ENCODE results near the gene COL19A1. TPM values are rescaled to one million over a fixed set of nuclear protein-coding genes. Genes with fewer than 3 reads are reported as not detected.

The COL19A1 gene
- total and polyA plus RNA-seq, 9 of the 15 experiments (the other 6 are each of a cell fraction or from before 2014, with no cell fraction given), result not detected

DNA sequence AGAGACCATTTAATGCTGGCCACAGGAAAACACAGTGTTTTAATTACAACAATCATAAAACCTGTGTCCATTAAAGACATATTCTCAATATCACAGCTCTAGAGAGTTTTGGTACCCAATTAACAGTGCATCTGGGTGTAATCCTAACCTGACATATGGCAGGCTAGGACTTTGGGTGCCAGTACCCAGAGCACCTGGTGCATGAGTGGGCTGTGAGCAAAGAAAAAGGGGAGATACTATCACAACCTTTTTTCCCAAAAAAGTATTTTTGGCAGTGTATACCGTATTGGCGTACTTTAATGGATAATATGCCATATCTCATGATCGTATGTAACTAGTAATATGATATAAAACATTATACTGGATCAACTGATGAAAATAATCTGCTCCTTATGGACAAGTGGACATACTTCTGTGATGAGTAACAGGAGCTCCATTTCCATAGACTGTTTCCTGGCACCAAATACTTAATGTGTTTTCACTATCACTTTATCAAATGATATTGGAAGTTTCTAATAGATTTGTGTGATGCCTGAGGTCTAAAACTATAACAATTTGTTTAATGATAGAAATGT lies 91.7 kb downstream of the COL19A1 start (continued):
- TF ChIP-seq, protein P1, sequence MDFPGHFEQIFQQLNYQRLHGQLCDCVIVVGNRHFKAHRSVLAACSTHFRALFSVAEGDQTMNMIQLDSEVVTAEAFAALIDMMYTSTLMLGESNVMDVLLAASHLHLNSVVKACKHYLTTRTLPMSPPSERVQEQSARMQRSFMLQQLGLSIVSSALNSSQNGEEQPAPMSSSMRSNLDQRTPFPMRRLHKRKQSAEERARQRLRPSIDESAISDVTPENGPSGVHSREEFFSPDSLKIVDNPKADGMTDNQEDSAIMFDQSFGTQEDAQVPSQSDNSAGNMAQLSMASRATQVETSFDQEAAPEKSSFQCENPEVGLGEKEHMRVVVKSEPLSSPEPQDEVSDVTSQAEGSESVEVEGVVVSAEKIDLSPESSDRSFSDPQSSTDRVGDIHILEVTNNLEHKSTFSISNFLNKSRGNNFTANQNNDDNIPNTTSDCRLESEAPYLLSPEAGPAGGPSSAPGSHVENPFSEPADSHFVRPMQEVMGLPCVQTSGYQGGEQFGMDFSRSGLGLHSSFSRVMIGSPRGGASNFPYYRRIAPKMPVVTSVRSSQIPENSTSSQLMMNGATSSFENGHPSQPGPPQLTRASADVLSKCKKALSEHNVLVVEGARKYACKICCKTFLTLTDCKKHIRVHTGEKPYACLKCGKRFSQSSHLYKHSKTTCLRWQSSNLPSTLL (IDR thresholded peaks at IDR 0.05), result no peak
- no peak for TF ChIP-seq HNRNPK (IDR thresholded peaks at IDR 0.05; ENCODE audit: low read depth, low read length, poor library complexity, severe bottlenecking)
- no peak for TF ChIP-seq NR2C1 (IDR thresholded peaks at IDR 0.05)
- no peak for TF ChIP-seq NR2C1 (tag; IDR thresholded peaks at IDR 0.05)
- TF ChIP-seq, protein P2, sequence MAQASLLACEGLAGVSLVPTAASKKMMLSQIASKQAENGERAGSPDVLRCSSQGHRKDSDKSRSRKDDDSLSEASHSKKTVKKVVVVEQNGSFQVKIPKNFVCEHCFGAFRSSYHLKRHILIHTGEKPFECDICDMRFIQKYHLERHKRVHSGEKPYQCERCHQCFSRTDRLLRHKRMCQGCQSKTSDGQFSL (CRISPR knock-in tag; IDR thresholded peaks at IDR 0.05), result no peak
- TF ChIP-seq, protein P2 (tag; IDR thresholded peaks at IDR 0.05), result no peak
- TF ChIP-seq KAT7 (CRISPR knock-in tag; IDR thresholded peaks at IDR 0.05; ENCODE audit: borderline replicate concordance), result no peak

DNA sequence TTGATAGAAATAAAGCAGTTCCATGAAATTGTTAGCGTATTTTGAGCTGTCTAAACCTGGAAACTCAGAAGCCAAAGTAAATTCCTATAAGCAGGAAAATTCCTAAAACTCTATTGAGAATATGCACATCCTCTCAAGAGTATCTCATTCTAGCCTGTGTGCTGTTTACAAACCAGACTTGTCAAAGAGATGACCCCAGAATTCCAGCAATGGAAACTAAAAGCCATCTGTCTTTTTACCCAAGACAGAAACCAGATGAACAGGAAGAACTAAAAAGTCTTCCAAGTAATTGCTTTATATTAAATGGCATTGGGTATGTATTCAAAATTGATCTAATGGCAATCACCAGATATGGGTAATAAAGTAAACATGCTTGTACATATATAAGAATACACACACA lies 92.6 kb downstream of the COL19A1 start:
- ChIA-PET POLR2A (no interaction called here), CTCF (ENCODE audit: low intra/inter-chr PET ratio) (no interaction called here)
- H2AFZ ChIP-seq (ENCODE audit: low read depth, low read length), result no peak overlapping the region
- no TSS peak for BruUV-seq (replicated peaks)
- ATAC-seq (no peak), FAIRE-seq (no peak), DNase-seq (ENCODE audit: extremely low read depth in 1 of 4, low spot score in 3 of 4) (no peak)
- no peak overlapping the region for H3K9ac ChIP-seq (ENCODE audit: insufficient read depth in 1 of 2, low read depth in 2 of 2, low read length in 2 of 2)
- H3K9me1 ChIP-seq (ENCODE audit: control insufficient read depth, insufficient read depth, low read length), result no peaks in the 10 kb centered on the region
- H4K20me1 ChIP-seq (replicated peaks; ENCODE audit: control insufficient read depth, insufficient read depth, low read length), result no peaks in the 10 kb centered on the region
- no peaks in the 10 kb centered on the region for H3K4me1 ChIP-seq (replicated peaks in 1 of 2; ENCODE audit: control insufficient read depth in 2 of 2, insufficient read depth in 2 of 2, low read length in 2 of 2)
- H3K36me3 ChIP-seq (ENCODE audit: control insufficient read depth, insufficient read depth, low read length), result no peaks in the 10 kb centered on the region
- H3K27ac ChIP-seq (ENCODE audit: extremely low read depth, low read depth, low read length), result no peak overlapping the region
- no peak overlapping the region for H3K4me3 ChIP-seq
- WGBS (ENCODE audit: insufficient coverage, low coverage, missing lambda C conversion rate), result 0% methylated on average over 1 of the region's 1 CpG
- intact Hi-C loops (cut with micrococcal nuclease), result no loop called here
- in situ Hi-C loops (cut with MboI), result no loop called here
- H3K27me3 ChIP-seq (ENCODE audit: control insufficient read depth in 2 of 2, insufficient read depth in 2 of 2, low read length in 2 of 2), result no peaks in the 10 kb centered on the region
- H3K4me2 ChIP-seq (ENCODE audit: insufficient read depth, low read length), result no peak overlapping the region
- no peaks in the 10 kb centered on the region for H3K79me2 ChIP-seq (ENCODE audit: control insufficient read depth, insufficient read depth, low read length)
- no peaks in the 10 kb centered on the region for H3K9me3 ChIP-seq (replicated peaks; ENCODE audit: control insufficient read depth, insufficient read depth, low read depth, low read length)
- TF ChIP-seq ZNF436 (CRISPR knock-in tag; IDR thresholded peaks at IDR 0.05) (no peak), SAFB (IDR thresholded peaks at IDR 0.05; ENCODE audit: borderline replicate concordance, low read depth, low read length) (no peak), HDGF (IDR thresholded peaks at IDR 0.05) (no peak)
- TF ChIP-seq, protein P3, sequence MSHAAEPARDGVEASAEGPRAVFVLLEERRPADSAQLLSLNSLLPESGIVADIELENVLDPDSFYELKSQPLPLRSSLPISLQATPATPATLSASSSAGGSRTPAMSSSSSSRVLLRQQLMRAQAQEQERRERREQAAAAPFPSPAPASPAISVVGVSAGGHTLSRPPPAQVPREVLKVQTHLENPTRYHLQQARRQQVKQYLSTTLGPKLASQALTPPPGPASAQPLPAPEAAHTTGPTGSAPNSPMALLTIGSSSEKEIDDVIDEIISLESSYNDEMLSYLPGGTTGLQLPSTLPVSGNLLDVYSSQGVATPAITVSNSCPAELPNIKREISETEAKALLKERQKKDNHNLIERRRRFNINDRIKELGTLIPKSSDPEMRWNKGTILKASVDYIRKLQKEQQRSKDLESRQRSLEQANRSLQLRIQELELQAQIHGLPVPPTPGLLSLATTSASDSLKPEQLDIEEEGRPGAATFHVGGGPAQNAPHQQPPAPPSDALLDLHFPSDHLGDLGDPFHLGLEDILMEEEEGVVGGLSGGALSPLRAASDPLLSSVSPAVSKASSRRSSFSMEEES (CRISPR knock-in tag; IDR thresholded peaks at IDR 0.05), result no peak
- TF ChIP-seq, protein P4, sequence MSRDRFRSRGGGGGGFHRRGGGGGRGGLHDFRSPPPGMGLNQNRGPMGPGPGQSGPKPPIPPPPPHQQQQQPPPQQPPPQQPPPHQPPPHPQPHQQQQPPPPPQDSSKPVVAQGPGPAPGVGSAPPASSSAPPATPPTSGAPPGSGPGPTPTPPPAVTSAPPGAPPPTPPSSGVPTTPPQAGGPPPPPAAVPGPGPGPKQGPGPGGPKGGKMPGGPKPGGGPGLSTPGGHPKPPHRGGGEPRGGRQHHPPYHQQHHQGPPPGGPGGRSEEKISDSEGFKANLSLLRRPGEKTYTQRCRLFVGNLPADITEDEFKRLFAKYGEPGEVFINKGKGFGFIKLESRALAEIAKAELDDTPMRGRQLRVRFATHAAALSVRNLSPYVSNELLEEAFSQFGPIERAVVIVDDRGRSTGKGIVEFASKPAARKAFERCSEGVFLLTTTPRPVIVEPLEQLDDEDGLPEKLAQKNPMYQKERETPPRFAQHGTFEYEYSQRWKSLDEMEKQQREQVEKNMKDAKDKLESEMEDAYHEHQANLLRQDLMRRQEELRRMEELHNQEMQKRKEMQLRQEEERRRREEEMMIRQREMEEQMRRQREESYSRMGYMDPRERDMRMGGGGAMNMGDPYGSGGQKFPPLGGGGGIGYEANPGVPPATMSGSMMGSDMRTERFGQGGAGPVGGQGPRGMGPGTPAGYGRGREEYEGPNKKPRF (IDR thresholded peaks at IDR 0.05; ENCODE audit: low read depth, low read length), result no peak
- TF ChIP-seq, protein P5, sequence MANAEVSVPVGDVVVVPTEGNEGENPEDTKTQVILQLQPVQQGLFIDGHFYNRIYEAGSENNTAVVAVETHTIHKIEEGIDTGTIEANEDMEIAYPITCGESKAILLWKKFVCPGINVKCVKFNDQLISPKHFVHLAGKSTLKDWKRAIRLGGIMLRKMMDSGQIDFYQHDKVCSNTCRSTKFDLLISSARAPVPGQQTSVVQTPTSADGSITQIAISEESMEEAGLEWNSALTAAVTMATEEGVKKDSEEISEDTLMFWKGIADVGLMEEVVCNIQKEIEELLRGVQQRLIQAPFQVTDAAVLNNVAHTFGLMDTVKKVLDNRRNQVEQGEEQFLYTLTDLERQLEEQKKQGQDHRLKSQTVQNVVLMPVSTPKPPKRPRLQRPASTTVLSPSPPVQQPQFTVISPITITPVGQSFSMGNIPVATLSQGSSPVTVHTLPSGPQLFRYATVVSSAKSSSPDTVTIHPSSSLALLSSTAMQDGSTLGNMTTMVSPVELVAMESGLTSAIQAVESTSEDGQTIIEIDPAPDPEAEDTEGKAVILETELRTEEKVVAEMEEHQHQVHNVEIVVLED (CRISPR knock-in tag; IDR thresholded peaks at IDR 0.05), result no peak
